HG03064 (cell line): ENCODE results near the gene CFAP221.
"Not testable (repeated sequence)": the region's sequence is repeated elsewhere in the genome, so short reads cannot be mapped to it uniquely, and the experiment has no call there.

Source experiments
- ATAC-seq: cut with Tn5 transposase; IDR thresholded peaks from one replicate; pipeline ENCODE4 v1.9.1; 2021; ENCODE audit warnings: low read depth; ENCODE audit not compliant: unreplicated experiment

Gene CFAP221

DNA sequence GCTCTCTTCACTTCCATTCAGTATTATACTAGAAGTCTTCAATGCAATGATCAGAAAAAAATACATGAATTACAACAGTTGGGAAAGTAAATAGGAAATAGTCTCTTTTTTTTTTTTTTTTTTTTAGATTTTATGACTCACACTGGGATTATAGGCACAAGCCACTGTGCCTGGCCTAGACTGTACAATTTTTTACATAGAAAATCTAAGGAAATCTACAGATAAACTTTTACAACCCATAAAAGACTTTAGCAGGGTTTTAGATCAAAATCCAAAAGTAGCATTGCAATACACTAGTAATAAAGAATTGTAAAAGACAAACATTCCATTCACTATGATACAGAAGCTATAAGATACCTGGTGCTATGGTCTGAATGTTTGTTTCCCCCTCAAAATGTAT lies 39.0 kb downstream of the CFAP221 start:
- ATAC-seq = no peak

- ATAC-seq = no peak
Measured at GRCh38 chr2:119584469-119584868, 40.2 kb downstream of the CFAP221 start.

- no peak for ATAC-seq
Measured at GRCh38 chr2:119586085-119586484, 41.8 kb downstream of the CFAP221 start.

DNA sequence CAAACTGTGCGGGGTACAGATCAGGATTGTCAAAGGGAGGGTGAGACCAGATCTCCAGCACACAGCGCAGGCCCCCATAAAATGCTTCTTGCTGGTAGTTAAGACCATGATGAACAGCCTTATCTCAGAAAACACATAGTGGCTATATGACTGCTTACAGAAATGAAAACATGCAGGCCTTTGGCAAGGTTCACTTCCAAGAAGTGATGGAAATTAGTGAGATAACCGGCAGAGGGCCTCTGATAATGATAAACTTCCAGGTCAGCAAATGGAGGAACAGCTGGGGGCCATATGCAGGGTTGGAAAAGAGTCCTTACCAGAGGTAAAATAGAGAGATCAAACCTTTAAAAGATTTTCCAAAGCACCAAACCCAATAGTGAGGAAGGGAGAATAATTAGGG lies 46.6 kb downstream of the CFAP221 start:
- no peak for ATAC-seq

GRCh38 chr2:119591523-119591922 lies 47.3 kb downstream of the CFAP221 start:
- no peak for ATAC-seq

DNA sequence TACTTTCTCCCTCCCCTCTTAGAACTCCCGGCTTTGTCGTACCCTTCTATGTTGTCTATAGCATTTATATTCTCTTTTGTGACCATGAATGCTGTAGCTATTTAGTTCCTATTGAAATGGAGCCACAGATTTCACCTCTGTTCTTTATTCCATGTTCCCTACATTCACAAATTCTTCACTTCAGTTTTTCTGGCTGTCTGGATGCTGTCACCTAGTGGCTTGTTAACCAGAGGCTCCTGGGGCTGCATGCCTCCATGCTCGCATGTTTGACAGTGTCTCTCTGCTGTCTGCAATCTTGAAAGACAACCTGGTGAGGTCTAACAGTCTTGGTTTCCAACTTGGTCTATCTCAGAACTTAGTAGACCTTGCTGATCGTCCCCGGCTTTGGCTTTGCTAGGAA lies 48.2 kb downstream of the CFAP221 start:
- ATAC-seq = no peak

GRCh38 chr2:119596638-119597037 lies 52.4 kb downstream of the CFAP221 start:
- no peak for ATAC-seq

DNA sequence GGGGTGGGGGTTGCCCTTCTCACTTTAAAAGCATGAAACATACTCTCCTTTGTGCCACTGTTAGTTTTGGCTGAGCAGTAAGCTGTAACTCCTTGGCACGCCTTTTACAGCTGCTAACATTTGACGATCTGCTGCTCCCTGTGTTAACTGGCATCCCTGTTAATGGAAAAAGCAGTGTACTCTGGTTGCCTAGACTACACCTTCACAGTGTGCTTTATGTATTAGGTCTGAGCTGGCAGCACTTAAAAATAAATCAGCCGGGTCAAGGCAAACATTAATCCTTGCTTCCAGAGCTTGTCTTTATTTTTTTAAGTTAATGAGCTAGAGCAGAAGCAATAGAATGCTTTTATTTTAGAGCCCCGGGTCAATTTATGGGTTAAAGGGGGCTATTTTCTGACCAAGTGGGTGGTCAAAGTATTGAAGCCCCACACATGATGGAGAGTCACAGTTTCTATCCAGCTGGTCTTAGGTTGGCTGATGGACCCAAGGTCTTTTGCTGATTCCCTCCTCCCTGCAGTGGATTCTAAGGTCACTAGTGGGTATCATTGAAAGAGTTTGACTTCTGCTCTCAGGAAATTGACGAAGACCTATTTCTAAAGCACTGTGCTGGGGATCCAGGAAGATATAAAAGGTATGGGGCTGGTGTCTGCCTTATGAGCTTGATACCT lies 54.5 kb downstream of the CFAP221 start:
- no peak for ATAC-seq

- no peak for ATAC-seq
Measured at GRCh38 chr2:119599384-119599783, 55.1 kb downstream of the CFAP221 start.

GRCh38 chr2:119605096-119605495 lies 60.8 kb downstream of the CFAP221 start:
- no peak for ATAC-seq

DNA sequence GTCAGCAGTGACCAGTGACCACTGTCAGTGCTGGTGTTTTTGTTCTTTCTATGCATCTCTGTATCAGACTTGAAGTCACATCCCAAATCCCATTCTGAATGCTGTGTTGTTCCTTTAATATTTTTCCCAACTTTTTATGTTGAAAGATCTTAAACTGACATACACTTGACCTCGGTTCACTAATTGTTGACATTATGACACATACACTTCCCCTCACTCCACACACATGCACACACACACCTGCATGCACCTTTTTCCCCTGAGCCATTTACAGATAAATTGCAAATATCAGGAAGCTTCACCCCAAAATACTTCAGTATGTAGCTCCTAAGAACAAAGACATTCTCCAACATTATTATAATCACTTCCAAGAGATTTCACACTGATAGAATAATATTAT lies 62.4 kb downstream of the CFAP221 start:
- no peak for ATAC-seq

DNA sequence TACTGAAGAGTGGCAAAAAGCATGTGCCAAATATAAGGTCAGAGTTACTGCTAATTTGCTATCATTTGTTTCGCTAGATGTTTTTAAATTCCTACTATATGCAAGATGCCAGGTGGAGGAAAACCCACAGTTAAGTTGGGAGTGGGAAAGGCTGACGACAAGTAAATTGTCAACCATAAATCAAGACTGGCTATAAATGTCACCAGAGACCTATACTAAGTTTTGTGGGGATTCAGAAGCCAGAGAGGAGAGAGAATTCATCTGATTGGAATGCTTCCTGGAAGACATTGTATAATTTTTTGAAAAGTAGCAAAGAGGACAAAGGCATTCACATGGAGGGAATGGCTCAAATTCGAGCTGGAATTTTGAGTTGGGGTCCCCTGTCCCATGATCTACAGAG lies 64.3 kb downstream of the CFAP221 start:
- no peak for ATAC-seq

DNA sequence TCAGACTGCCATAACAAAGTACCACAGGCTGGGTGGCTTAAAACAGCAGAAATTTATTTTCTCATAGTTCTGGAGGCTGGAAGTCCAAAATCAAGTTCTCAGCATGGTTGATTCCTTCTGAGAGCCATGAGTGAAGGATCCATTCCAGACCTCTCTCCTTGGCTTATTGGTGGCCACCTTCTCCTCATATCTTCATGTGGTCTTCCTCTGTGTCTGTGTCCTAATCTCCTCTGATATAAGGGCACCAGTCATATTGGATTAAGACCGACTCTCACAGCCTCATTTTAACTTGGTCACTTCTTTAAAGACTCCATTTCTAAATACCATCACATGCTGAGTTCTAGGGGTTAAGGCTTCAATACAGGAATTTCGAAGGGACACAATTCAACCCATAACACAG lies 65.1 kb downstream of the CFAP221 start:
- ATAC-seq = no peak

DNA sequence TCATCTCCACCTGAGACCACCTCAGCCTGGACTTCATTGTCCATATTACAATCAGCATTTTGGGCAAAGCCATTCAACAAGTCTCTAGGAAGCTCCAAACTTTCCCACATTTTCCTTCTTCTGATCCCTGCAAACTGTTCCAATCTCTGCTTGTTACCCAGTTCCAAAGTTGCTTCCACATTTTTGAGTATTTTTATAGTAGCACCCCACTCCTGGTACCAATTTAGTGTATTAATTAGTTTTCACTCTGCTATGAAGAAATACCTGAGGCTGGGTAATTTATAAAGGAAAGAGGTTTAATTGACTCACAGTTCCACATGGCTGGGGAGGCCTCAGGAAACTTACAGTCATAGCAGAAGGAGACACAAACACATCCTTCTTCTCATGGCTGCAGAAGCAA lies 69.9 kb downstream of the CFAP221 start:
- not testable (repeated sequence) for ATAC-seq

DNA sequence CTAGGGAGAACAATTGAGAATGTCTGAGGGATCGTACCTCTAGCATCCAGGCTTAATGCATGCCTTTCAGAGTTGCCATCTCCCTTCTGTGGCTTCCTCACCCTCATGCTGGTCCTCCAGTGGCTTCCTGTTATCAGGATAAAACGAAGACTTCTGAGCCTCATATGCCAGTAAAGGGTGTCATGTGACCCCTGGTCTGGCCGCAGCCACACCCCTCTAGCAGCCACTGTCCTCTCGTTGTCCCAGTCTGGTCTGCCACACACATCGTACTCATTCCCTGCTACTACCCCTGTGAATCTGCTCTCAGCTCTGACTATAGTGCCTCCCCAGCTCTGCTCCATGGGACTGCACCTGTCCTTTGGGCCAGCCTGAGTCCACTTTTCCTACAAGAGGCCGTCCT lies 72.2 kb downstream of the CFAP221 start:
- ATAC-seq = no peak

GRCh38 chr2:119617455-119617854 lies 73.2 kb downstream of the CFAP221 start:
- ATAC-seq = no peak

DNA sequence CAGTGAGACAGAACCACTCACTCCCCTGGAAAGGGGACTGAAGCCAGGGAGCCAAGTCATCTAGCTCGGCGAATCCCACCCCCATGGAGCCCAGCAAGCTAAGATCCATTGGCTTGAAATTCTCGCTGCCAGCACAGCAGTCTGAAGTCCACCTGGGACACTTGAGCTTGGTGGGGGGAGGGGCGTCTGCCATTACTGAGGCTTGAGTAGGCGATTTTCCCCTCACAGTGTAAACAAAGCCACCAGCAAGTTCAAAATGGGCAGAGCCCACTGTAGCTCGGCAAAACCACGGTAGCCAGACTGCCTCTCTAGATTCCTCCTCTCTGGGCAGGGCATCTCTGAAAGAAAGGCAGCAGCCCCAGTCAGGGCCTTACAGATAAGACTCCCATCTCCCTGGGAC lies 74.5 kb downstream of the CFAP221 start:
- ATAC-seq = not testable (repeated sequence)

DNA sequence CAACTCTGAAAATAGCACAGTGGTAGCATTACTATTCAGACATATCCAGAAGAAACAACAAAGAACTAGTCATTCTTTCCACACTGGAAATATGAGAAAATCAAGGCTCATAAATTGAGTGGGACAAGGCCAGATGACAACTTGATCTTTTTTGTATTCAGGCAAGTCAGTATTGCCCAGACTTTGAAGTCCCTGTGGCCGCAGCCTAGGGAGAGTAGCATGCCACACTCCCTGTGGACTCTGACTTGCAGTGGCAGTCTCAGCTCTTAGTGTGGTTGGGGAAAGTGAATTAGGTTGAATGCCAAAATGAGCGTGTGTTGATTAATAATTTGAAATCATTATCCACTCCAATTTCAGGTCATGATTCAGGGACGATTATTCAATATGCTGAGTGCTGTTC lies 81.0 kb downstream of the CFAP221 start:
- no peak for ATAC-seq

DNA sequence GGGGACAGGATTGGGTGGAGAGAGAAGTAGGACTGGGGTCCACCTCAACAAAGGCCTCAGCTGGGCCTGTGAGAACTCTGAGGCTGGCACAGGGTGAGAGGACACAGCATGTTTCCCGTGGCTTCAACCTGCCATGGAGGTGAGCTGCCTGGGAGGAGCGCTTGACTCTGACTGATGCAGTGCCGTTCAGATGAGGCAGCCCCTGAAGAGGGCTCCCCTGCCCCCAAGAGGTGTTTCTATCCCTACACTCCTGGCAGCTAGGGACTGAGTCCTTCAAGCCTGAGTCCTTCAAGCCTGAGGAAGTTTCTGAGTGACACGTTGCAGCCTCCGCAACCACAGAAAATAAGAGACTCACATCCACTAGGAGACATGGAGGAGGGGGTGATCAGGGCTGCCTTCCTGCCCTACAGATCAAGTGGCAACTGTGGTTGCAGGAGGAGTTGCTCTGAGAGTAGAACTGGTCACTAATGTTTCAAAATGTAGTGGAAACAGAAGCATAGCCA lies 85.1 kb downstream of the CFAP221 start:
- ATAC-seq = no peak

DNA sequence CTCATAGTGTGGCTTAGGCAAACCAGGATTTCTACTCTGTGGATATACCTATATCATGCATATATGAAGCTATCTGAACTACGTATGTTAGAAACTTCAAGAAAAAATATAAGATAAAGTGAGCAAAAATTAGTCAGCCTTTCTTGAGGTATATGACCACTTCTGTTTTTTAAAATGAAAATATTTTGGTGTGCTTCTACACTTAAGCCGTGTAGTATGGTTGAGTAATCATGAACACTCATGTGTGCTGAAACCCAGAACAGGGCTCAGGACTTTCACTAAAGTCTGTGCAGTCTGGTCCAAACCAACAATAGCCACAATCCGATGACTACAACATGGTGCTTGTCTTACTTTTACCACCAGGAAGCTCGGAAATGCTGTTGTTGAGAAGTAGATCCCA lies 85.9 kb downstream of the CFAP221 start:
- ATAC-seq = no peak

DNA sequence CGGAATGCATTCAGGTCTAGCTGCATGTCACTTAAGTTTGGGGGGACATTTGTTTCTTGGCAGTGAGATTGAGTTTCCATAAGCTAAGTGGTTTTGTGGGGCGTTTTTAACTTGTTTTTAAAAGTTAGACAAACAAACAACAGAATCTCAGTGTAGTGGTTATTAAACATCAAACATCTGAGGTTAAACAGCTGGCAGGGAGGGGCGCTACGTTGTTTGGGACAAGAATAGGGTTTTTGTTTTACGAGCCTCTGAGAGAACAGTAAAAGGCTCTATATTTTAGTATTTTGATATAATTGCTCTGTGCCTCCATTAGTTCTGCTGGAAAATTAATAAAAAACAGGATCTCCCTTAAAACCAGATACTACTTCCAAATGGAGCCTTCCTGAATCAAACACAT lies 93.1 kb downstream of the CFAP221 start:
- no peak for ATAC-seq

- ATAC-seq = no peak
Measured at GRCh38 chr2:119638246-119638645, 94.0 kb downstream of the CFAP221 start.
